Endothelial cell (in vitro differentiated cells): Measurements from ENCODE around the gene IFT88. TPM values are rescaled to one million over a fixed set of nuclear protein-coding genes. Genes with fewer than 3 reads are reported as not detected.

Experiments
- DNase-seq: peaks from one replicate; pipeline ENCODE4 v3.0.0; 2021; ENCODE audit warnings: low spot score
- H3K27ac Mint-ChIP-seq: one replicate; pipeline ENCODE4 v1.8.0; 2021; ENCODE audit warnings: mixed read lengths, inconsistent platforms; ENCODE audit not compliant: unreplicated experiment
- H3K27me3 Mint-ChIP-seq: one replicate; pipeline ENCODE4 v1.8.0; 2021; ENCODE audit warnings: mild to moderate bottlenecking, moderate library complexity, mixed read lengths, inconsistent platforms; ENCODE audit not compliant: unreplicated experiment
- H3K36me3 Mint-ChIP-seq: one replicate; pipeline ENCODE4 v1.8.0; 2021; ENCODE audit warnings: mild to moderate bottlenecking, low read depth, mixed read lengths, inconsistent platforms; ENCODE audit not compliant: unreplicated experiment
- H3K4me1 Mint-ChIP-seq: one replicate; pipeline ENCODE4 v1.8.0; 2021; ENCODE audit warnings: mild to moderate bottlenecking, mixed read lengths, inconsistent platforms; ENCODE audit not compliant: unreplicated experiment
- H3K4me3 Mint-ChIP-seq: one replicate; pipeline ENCODE4 v1.8.0; 2021; ENCODE audit warnings: mild to moderate bottlenecking, mixed read lengths, inconsistent platforms; ENCODE audit not compliant: unreplicated experiment
- H3K9me3 Mint-ChIP-seq: one replicate; pipeline ENCODE4 v1.8.0; 2021; ENCODE audit warnings: mixed read lengths, inconsistent platforms; ENCODE audit not compliant: unreplicated experiment
- total RNA-seq: library from RNA; stranded (reverse); fragmentation: NEBNext Ultra II Directional; extraction: Animal tissue kit (Norgen Biotek cat#: 25700); gene quantifications from one replicate; pipeline ENCODE4 v1.2.1, GENCODE V29; 2021; ENCODE audit not compliant: unreplicated experiment
- TF ChIP-seq, protein P1 (sequence below): fragments of 200-600 bp; sonication (generic); IDR thresholded peaks from one replicate; pipeline ENCODE4 v1.5.0; 2021; ENCODE audit warnings: antibody characterized with exemption; ENCODE audit not compliant: unreplicated experiment

Gene IFT88
- total RNA-seq, 1 donor from 2014 or later: 7.8 TPM

DNA sequence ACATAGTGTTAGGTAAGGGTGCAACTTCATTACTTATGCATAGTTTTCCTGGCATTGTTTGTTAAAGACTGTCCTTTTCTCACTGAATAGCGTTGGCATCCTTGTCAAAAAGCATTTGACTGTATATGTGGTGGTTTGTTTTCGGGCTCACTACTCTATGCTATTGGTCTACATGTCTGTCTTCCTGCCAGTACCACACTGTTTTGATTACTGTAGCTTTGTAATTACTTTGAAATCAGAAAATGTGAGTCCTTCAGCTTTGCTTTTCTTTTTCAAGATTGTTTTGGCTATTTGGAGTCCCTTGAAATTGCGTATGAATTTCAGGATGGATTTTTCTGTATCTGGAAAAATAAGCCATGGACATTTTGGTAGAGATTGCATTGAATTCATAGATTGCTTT lies 56.0 kb downstream of the IFT88 start:
- Mint-ChIP-seq H3K27ac (no peak overlapping the region), H3K36me3 (peaks cover 6% of the 10 kb centered on the region), H3K4me3 (no peak overlapping the region), H3K9me3 (no peaks in the 10 kb centered on the region), H3K4me1 (no peaks in the 10 kb centered on the region), H3K27me3 (no peaks in the 10 kb centered on the region)
- DNase-seq: no peak
- TF ChIP-seq, protein P1, sequence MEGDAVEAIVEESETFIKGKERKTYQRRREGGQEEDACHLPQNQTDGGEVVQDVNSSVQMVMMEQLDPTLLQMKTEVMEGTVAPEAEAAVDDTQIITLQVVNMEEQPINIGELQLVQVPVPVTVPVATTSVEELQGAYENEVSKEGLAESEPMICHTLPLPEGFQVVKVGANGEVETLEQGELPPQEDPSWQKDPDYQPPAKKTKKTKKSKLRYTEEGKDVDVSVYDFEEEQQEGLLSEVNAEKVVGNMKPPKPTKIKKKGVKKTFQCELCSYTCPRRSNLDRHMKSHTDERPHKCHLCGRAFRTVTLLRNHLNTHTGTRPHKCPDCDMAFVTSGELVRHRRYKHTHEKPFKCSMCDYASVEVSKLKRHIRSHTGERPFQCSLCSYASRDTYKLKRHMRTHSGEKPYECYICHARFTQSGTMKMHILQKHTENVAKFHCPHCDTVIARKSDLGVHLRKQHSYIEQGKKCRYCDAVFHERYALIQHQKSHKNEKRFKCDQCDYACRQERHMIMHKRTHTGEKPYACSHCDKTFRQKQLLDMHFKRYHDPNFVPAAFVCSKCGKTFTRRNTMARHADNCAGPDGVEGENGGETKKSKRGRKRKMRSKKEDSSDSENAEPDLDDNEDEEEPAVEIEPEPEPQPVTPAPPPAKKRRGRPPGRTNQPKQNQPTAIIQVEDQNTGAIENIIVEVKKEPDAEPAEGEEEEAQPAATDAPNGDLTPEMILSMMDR: no peak

DNA sequence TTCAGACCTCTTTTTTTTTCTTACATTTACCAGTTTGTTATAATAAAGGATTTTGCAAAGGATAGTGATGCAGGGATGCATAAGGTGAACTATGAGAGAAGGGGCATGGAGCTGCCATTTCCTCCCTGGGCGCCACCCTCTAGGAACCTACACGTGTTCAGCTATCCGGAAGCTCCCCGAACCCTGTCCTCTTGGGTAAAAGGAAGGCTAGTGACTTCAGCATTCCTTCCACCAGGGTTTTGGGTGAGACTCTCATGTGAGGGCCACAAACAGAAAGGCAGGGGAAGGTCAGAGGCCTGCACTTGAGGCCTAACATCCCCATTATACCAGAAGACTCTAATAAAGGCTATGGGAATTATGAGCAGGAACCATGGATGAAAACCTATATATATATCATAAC lies 57.3 kb downstream of the IFT88 start:
- TF ChIP-seq, protein P1: no peak
- Mint-ChIP-seq H3K4me1 (no peaks in the 10 kb centered on the region), H3K27ac (no peak overlapping the region), H3K4me3 (no peak overlapping the region), H3K36me3 (peaks cover 6% of the 10 kb centered on the region), H3K9me3 (no peaks in the 10 kb centered on the region), H3K27me3 (no peaks in the 10 kb centered on the region)
- DNase-seq: no peak

DNA sequence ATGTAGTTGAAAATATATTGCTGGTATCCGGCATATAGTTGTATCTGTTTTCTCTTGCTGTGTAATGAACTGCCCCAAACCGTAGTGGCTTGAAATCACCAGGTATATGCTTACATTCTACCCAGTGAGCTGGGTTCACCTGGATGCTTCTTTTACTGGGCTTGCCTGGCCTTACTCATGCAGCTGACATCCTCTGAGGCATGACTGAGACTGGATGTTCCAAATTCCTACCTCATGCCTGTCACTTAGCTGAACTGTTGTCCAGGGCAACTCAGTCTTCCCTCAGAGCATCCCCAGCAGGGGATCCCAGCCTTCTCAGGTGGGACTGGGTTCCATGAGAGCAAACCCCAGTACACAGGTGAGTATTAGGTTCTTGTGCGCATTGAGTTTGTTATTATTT lies 66.8 kb downstream of the IFT88 start:
- no peaks in the 10 kb centered on the region for H3K27me3 Mint-ChIP-seq
- no peak for DNase-seq
- H3K4me1 Mint-ChIP-seq: no peaks in the 10 kb centered on the region
- no peaks in the 10 kb centered on the region for H3K9me3 Mint-ChIP-seq
- H3K36me3 Mint-ChIP-seq: no peaks in the 10 kb centered on the region
- H3K27ac Mint-ChIP-seq: no peak overlapping the region
- TF ChIP-seq, protein P1: no peak
- H3K4me3 Mint-ChIP-seq: no peak overlapping the region

DNA sequence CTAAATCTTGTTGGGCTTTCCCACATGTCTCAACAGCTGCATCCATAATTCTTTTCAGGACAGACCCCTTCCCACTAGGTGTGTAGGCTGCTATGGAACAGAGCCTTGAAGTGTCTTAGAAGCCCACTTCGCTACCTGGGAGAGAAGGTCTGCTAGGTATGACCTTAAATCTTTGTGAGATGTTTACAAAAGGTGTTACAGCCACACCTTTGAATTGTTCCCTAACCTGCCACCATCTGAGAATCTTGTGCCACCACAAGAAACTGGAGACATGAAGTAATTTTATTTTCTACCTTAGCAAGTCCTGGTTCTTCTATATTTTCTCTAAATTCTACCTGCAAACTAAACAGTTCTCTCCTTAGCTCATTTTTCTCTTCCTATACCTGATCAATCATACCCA lies 69.1 kb downstream of the IFT88 start:
- Mint-ChIP-seq H3K9me3 (no peaks in the 10 kb centered on the region), H3K27ac (no peak overlapping the region), H3K4me1 (no peaks in the 10 kb centered on the region), H3K4me3 (no peak overlapping the region), H3K27me3 (no peaks in the 10 kb centered on the region), H3K36me3 (no peaks in the 10 kb centered on the region)
- DNase-seq: no peak
- TF ChIP-seq, protein P1: no peak

DNA sequence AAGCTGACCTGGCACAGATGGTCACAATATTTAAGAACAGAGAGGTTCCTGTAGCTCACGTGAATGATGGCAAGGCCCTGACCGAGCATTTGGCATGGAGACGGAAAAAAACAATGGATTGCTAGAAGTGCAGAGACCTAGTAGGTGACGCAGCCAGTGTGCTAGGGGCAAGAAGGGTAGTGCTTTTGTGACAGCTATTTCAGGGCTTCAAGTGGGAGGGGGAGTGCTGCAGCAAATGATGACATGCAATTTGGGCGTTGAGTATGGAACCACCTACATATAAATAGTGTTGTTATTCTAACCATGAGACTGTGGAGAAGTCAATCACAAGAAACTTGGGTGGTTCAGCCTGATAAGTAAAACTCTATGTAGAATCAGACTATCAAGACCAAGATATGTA lies 70.9 kb downstream of the IFT88 start:
- DNase-seq: no peak
- Mint-ChIP-seq H3K4me3 (no peak overlapping the region), H3K36me3 (no peaks in the 10 kb centered on the region), H3K27ac (no peak overlapping the region), H3K4me1 (no peaks in the 10 kb centered on the region), H3K9me3 (no peaks in the 10 kb centered on the region), H3K27me3 (no peaks in the 10 kb centered on the region)
- TF ChIP-seq, protein P1: no peak
